HCT116 (cell line): ENCODE data around the gene RAB34.

ENCODE experiments used
- ATF3 ChIP-seq: IDR thresholded peaks from 2 replicates; pipeline ENCODE4 v1.6.1; 2012
- CEBPB ChIP-seq: IDR thresholded peaks from 2 replicates; pipeline ENCODE4 v1.6.1; 2012; ENCODE audit warnings: low read depth
- CTCF ChIP-seq, 3 experiments: fragments of 200-600 bp in 1 of 3; sonication (generic) in 1 of 3; IDR thresholded peaks in 2 of 3; conservative IDR thresholded peaks in 1 of 3; 2 replicates each; pipeline ENCODE4 v1.5.1; 2012 to 2017; ENCODE audit warnings: low read depth in 2 of 3, low read length in 2 of 3, antibody characterized with exemption in 1 of 3, borderline replicate concordance in 1 of 3, control low read depth in 1 of 3, mild to moderate bottlenecking in 1 of 3, mixed read lengths in 1 of 3, mixed run types in 1 of 3, moderate library complexity in 1 of 3; ENCODE audit not compliant: insufficient read depth in 1 of 3
- EZH2 ChIP-seq: fragments of 200-600 bp; sonication (generic); IDR thresholded peaks from 2 replicates; pipeline ENCODE4 v1.6.1; 2017; ENCODE audit warnings: antibody characterized with exemption, mixed run types
- EZH2phosphoT487 ChIP-seq: fragments of 200-600 bp; IDR thresholded peaks from 2 replicates; pipeline ENCODE4 v1.6.1; 2018; ENCODE audit warnings: antibody characterized with exemption, borderline replicate concordance
- JUND ChIP-seq: IDR thresholded peaks from 2 replicates; pipeline ENCODE4 v1.6.1; 2012
- POLR2A ChIP-seq: IDR thresholded peaks from 2 replicates; pipeline ENCODE4 v1.7.0; 2011; ENCODE audit warnings: borderline replicate concordance; ENCODE audit not compliant: insufficient read depth, insufficient read length; ENCODE audit errors: extremely low read depth
- POLR2AphosphoS5 ChIP-seq: IDR thresholded peaks from 2 replicates; pipeline ENCODE4 v1.6.1; 2011; ENCODE audit warnings: mild to moderate bottlenecking, low read depth, low read length, moderate library complexity
- RAD21 ChIP-seq: IDR thresholded peaks from 2 replicates; pipeline ENCODE4 v1.6.1; 2012; ENCODE audit warnings: low read depth, mild to moderate bottlenecking
- SP1 ChIP-seq: IDR thresholded peaks from 2 replicates; pipeline ENCODE4 v1.6.1; 2012; ENCODE audit warnings: low read depth
- YY1 ChIP-seq: IDR thresholded peaks from 2 replicates; pipeline ENCODE4 v1.6.1; 2011; ENCODE audit warnings: low read length, low read depth, moderate library complexity, mild to moderate bottlenecking; ENCODE audit not compliant: insufficient replicate concordance; ENCODE audit errors: extremely low read depth
- ZBTB33 ChIP-seq: IDR thresholded peaks from 2 replicates; pipeline ENCODE4 v1.6.1; 2011; ENCODE audit warnings: mild to moderate bottlenecking, low read length, moderate library complexity; ENCODE audit not compliant: insufficient replicate concordance; ENCODE audit errors: extremely low read depth
- TF ChIP-seq, protein P1 (sequence below): IDR thresholded peaks from 2 replicates; pipeline ENCODE4 v1.6.1; 2012; ENCODE audit warnings: low read depth
- TF ChIP-seq, protein P2 (sequence below): IDR thresholded peaks from 2 replicates; pipeline ENCODE4 v1.6.1; 2012

DNA sequence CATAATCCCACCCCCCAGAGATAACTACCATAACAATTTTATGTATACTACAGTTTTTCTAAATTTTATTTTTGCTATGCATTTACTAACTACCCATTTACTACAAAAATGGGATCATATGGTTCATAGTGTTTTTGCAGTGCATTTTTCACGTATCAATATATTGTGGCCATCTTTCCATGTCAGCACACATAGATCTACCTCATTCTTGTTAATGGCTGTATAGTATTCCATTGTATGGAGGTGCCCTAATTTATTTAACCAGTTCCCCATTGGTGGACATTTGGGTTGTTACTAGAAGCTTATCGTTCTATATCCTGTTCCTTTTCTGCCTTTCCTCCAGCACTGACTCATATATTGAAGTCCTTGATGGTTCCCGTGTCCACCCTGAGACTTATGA, 28.7 kb downstream of the RAB34 start:
- no peak for TF ChIP-seq CTCF (IDR thresholded peaks at IDR 0.05 in 2 of 3, conservative IDR thresholded peaks at IDR 0.05 in 1 of 3; ENCODE audit: borderline replicate concordance in 1 of 3, insufficient read depth in 1 of 3, low read depth in 2 of 3, low read length in 2 of 3)
- TF ChIP-seq ZBTB33, result no peak
- TF ChIP-seq, protein P1, sequence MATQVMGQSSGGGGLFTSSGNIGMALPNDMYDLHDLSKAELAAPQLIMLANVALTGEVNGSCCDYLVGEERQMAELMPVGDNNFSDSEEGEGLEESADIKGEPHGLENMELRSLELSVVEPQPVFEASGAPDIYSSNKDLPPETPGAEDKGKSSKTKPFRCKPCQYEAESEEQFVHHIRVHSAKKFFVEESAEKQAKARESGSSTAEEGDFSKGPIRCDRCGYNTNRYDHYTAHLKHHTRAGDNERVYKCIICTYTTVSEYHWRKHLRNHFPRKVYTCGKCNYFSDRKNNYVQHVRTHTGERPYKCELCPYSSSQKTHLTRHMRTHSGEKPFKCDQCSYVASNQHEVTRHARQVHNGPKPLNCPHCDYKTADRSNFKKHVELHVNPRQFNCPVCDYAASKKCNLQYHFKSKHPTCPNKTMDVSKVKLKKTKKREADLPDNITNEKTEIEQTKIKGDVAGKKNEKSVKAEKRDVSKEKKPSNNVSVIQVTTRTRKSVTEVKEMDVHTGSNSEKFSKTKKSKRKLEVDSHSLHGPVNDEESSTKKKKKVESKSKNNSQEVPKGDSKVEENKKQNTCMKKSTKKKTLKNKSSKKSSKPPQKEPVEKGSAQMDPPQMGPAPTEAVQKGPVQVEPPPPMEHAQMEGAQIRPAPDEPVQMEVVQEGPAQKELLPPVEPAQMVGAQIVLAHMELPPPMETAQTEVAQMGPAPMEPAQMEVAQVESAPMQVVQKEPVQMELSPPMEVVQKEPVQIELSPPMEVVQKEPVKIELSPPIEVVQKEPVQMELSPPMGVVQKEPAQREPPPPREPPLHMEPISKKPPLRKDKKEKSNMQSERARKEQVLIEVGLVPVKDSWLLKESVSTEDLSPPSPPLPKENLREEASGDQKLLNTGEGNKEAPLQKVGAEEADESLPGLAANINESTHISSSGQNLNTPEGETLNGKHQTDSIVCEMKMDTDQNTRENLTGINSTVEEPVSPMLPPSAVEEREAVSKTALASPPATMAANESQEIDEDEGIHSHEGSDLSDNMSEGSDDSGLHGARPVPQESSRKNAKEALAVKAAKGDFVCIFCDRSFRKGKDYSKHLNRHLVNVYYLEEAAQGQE, result no peak
- TF ChIP-seq POLR2A, result no peak
- TF ChIP-seq EZH2, result no peak
- TF ChIP-seq POLR2AphosphoS5, result no peak
- TF ChIP-seq, protein P2, sequence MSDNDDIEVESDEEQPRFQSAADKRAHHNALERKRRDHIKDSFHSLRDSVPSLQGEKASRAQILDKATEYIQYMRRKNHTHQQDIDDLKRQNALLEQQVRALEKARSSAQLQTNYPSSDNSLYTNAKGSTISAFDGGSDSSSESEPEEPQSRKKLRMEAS, result no peak
- no peak for TF ChIP-seq SP1
- TF ChIP-seq YY1, result no peak
- TF ChIP-seq CEBPB, result no peak
- TF ChIP-seq EZH2phosphoT487, result no peak
- TF ChIP-seq ATF3, result no peak
- no peak for TF ChIP-seq JUND
- no peak for TF ChIP-seq RAD21
